ENCODE data around the gene TMEM134.
A peak's percentile ranks its signal among the peaks of the same experiment; 100 is the strongest.
"Not testable (repeated sequence)": the region's sequence is repeated elsewhere in the genome, so short reads cannot be mapped to it uniquely, and the experiment has no call there.

TMEM134 gene

DNA sequence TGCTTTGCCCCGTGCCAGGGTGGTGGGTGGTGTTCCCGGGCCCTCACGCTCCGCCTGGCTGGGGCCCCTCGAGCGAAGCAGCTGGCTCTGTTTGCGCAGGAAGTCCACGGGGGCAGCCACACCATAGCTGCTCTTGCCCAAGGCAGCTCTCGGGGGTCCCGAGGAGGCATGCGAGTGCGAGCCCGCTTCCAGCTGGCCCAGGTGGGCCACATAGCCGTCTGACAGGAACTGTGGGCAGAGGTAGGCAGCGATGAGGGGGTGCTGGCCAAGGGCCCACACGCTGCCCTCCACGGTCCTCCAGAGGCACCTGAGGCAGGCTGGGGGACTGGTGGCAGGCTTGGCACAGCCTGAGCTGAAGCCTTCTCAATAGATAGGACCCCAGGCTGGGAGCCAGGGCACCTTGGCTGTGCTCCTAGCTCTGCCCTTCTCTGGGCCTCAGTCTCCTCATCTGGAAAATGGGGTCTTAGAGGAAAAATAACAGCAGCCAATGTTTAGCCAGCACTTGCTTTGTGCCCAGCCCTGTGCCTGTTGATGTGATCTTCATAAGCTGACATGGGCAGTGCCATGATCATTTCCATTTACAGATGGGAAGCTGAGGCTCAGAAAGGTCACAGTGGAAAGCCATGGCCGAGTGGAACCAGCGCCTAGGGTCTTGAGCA, 23.1 kb upstream of the TMEM134 start:
- Histone ChIP-seq H3K36me3 (ENCODE audit: control insufficient read depth in 2 of 2, insufficient read depth in 2 of 2, low read length in 2 of 2) (peaks cover 4 to 22% of the 10 kb centered on the region in 2 donors), H3K4me1 (ENCODE audit: control insufficient read depth, insufficient read depth, low read length) (peaks cover 6% of the 10 kb centered on the region), H3K27ac (ENCODE audit: low read length) (no peak overlapping the region), H3K4me3 (ENCODE audit: low read length in 2 of 2) (no peak overlapping the region), H3K27me3 (ENCODE audit: control insufficient read depth in 1 of 2, insufficient read depth in 2 of 2, low read length in 2 of 2) (no peaks in the 10 kb centered on the region), H3K9ac (ENCODE audit: low read length in 2 of 2) (no peak overlapping the region), H3K9me3 (ENCODE audit: control insufficient read depth in 2 of 2, low read length in 2 of 2) (no peaks in the 10 kb centered on the region)

DNA sequence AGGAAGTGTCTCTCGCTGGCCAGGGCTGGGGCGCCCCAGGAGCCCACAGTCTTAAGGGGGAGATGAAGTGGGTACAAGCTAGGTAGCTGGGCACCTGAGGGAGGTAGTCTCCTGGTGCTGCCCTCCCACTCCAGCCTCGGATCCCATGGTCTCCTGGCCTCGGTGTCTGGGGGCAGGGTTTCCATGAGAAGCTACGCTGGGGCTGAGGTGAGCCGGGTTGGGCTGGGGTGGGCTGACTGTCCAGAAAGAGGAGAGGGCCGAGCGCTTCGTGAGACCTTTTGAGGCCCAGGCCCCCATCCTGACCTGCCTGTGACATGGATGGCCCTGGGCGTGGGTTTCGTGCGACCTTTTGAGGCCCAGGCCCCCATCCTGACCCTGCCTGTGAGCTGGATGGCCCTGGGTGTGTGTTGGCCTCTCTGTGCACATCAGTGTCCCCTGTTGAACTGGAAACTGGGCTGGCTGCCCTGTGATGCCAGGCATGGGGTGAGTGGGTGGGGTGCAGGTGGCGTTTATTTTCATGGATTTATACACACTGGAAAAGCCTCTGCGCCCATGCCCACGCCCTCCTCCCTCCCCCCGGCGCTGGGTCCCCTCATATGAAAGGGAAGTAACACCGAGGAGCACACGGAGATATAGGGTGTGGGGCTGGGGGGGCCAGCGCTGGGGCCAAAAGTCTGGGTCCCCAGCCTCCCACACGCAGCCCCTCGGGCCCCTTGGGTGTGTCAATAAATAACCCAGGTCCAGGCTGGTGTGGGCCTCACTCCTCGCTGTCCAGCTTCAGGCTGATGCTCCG, 22.4 kb upstream of the TMEM134 start:
- Histone ChIP-seq H3K9ac (ENCODE audit: low read length in 2 of 2) (no peak overlapping the region), H3K27ac (ENCODE audit: low read length) (no peak overlapping the region), H3K4me1 (ENCODE audit: control insufficient read depth, insufficient read depth, low read length) (peaks cover 6% of the 10 kb centered on the region), H3K36me3 (ENCODE audit: control insufficient read depth in 2 of 2, insufficient read depth in 2 of 2, low read length in 2 of 2) (peaks cover 4 to 24% of the 10 kb centered on the region in 2 donors), H3K9me3 (ENCODE audit: control insufficient read depth in 2 of 2, low read length in 2 of 2) (no peaks in the 10 kb centered on the region), H3K27me3 (ENCODE audit: control insufficient read depth in 1 of 2, insufficient read depth in 2 of 2, low read length in 2 of 2) (no peaks in the 10 kb centered on the region), H3K4me3 (ENCODE audit: low read length in 2 of 2) (no peak overlapping the region)

DNA sequence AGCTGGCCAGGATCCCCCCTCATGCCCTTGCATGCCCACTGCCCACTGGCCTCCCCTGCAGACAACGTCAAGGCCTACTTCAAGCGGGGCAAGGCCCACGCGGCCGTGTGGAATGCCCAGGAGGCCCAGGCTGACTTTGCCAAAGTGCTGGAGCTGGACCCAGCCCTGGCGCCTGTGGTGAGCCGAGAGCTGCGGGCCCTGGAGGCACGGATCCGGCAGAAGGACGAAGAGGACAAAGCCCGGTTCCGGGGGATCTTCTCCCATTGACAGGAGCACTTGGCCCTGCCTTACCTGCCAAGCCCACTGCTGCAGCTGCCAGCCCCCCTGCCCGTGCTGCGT, 21.6 kb upstream of the TMEM134 start:
- Histone ChIP-seq H3K4me3 (ENCODE audit: low read length in 2 of 2) (no peak overlapping the region), H3K4me1 (ENCODE audit: control insufficient read depth, insufficient read depth, low read length) (peaks cover 6% of the 10 kb centered on the region), H3K27me3 (ENCODE audit: control insufficient read depth in 1 of 2, insufficient read depth in 2 of 2, low read length in 2 of 2) (no peaks in the 10 kb centered on the region), H3K36me3 (ENCODE audit: control insufficient read depth in 2 of 2, insufficient read depth in 2 of 2, low read length in 2 of 2) (peaks cover 4 to 24% of the 10 kb centered on the region in 2 donors), H3K9me3 (ENCODE audit: control insufficient read depth in 2 of 2, low read length in 2 of 2) (no peaks in the 10 kb centered on the region), H3K9ac (ENCODE audit: low read length in 2 of 2) (no peak overlapping the region), H3K27ac (ENCODE audit: low read length) (no peak overlapping the region)

DNA sequence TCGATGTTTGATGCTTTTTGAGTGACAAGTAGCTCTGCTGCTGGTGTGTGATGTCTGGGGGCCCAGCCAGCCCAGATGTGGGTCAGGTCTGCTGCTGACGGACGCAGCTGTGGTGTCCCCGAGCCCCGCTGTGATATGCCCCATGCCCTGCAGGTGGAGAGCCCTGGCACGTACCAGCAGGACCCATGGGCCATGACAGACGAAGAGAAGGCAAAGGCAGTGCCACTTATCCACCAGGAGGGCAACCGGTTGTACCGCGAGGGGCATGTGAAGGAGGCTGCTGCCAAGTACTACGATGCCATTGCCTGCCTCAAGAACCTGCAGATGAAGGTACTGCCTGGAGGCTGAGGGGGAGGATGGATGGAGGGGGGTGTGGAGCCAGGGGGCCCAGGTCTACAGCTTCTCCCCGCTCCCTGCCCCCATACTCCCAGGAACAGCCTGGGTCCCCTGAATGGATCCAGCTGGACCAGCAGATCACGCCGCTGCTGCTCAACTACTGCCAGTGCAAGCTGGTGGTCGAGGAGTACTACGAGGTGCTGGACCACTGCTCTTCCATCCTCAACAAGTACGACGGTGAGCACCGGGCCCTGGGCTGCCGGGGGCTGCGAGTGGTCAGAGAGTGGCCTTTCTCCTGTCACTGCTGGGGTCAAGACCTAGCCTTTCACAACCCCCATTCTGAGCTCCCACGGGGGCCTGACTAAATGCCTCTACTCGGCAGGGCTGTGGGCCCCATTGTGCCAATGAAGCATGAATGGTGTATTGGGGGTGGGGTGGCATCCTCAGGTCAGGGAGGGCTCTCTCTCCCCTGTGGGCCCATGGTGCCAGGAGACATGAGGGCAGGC, 21.1 kb upstream of the TMEM134 start:
- peaks cover 4 to 24% of the 10 kb centered on the region in 2 donors for H3K36me3 ChIP-seq (ENCODE audit: control insufficient read depth in 2 of 2, insufficient read depth in 2 of 2, low read length in 2 of 2)
- no peak overlapping the region for H3K4me3 ChIP-seq (ENCODE audit: low read length in 2 of 2)
- no peak overlapping the region for H3K27ac ChIP-seq (ENCODE audit: low read length)
- no peak overlapping the region for H3K9ac ChIP-seq (ENCODE audit: low read length in 2 of 2)
- no peaks in the 10 kb centered on the region for H3K9me3 ChIP-seq (ENCODE audit: control insufficient read depth in 2 of 2, low read length in 2 of 2)
- H3K27me3 ChIP-seq (ENCODE audit: control insufficient read depth in 1 of 2, insufficient read depth in 2 of 2, low read length in 2 of 2) = no peaks in the 10 kb centered on the region
- peaks cover 6% of the 10 kb centered on the region for H3K4me1 ChIP-seq (ENCODE audit: control insufficient read depth, insufficient read depth, low read length)

DNA sequence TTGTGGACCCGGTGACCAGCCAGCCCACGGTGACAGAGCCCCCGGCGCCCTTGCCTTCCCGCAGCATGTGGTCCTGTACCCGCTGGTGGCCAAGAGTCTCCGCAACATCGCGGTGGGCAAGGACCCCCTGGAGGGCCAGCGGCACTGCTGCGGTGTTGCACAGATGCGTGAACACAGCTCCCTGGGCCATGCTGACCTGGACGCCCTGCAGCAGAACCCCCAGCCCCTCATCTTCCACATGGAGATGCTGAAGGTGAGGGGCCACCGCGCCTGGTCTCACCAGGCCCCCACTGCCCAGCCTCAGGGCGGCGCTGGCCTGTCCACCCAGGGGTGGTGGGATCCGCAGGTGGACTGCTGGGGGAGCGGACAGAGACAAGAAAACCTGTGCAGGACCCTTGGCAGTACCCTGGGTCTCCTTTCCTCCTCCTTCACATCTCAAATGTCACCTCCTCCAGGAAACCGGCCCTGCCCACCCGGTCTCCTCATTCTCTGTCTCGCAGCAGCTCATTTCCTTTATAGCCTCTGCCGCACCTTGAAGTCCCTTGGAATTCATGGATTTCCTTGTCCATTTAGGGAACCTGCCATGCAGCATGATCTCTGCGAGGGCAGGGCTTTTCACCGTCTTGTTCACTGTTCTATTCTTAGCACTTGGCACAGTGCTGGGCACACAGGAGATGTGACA, 20.3 kb upstream of the TMEM134 start:
- peaks cover 10% of the 10 kb centered on the region for H3K4me1 ChIP-seq (ENCODE audit: control insufficient read depth, insufficient read depth, low read length)
- H3K27me3 ChIP-seq (ENCODE audit: control insufficient read depth in 1 of 2, insufficient read depth in 2 of 2, low read length in 2 of 2) = no peaks in the 10 kb centered on the region
- no peak overlapping the region for H3K9ac ChIP-seq (ENCODE audit: low read length in 2 of 2)
- H3K9me3 ChIP-seq (ENCODE audit: control insufficient read depth in 2 of 2, low read length in 2 of 2) = no peaks in the 10 kb centered on the region
- H3K36me3 ChIP-seq (ENCODE audit: control insufficient read depth in 2 of 2, insufficient read depth in 2 of 2, low read length in 2 of 2) = peaks cover 4 to 24% of the 10 kb centered on the region in 2 donors
- no peak overlapping the region for H3K27ac ChIP-seq (ENCODE audit: low read length)
- H3K4me3 ChIP-seq (ENCODE audit: low read length in 2 of 2) = no peak overlapping the region

DNA sequence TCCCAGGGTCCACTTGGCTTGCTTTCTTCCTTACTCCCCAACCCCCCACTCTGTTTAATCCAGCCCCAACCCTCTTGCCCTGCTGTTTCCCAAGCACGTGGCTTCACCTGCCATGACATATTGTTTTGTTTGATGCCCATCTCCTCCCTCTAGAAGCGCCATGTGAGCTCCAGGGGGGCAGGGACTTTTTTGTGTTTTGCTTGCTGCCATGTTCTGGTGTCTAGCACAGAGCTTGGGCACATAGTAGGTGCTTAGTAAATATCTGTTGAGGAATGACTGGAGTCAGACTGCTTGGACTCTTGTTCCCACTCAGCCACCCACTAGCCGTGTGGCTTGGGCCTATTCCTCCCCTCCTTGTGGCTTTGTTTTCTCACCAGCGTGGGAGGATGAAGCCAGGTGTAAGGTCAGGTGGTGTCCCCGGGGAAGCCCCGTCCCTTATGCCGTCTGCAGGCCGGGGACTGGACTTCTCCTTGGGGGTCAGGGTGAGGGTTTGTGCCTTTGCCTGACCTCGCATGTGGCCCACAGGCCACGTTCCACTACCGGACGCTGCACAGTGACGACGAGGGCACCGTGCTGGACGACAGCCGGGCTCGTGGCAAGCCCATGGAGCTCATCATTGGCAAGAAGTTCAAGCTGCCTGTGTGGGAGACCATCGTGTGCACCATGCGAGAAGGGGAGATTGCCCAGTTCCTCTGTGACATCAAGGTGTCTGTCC, 17.6 kb upstream of the TMEM134 start:
- no peaks in the 10 kb centered on the region for H3K27me3 ChIP-seq (ENCODE audit: control insufficient read depth in 1 of 2, insufficient read depth in 2 of 2, low read length in 2 of 2)
- H3K9me3 ChIP-seq (ENCODE audit: control insufficient read depth in 2 of 2, low read length in 2 of 2) = no peaks in the 10 kb centered on the region
- H3K4me3 ChIP-seq (ENCODE audit: low read length in 2 of 2) = no peak overlapping the region
- H3K36me3 ChIP-seq (ENCODE audit: control insufficient read depth in 2 of 2, insufficient read depth in 2 of 2, low read length in 2 of 2) = peaks cover 4 to 24% of the 10 kb centered on the region in 2 donors
- peaks cover 27% of the 10 kb centered on the region for H3K4me1 ChIP-seq (ENCODE audit: control insufficient read depth, insufficient read depth, low read length)
- H3K9ac ChIP-seq (ENCODE audit: low read length in 2 of 2) = no peak overlapping the region
- H3K27ac ChIP-seq (ENCODE audit: low read length) = no peak overlapping the region

DNA sequence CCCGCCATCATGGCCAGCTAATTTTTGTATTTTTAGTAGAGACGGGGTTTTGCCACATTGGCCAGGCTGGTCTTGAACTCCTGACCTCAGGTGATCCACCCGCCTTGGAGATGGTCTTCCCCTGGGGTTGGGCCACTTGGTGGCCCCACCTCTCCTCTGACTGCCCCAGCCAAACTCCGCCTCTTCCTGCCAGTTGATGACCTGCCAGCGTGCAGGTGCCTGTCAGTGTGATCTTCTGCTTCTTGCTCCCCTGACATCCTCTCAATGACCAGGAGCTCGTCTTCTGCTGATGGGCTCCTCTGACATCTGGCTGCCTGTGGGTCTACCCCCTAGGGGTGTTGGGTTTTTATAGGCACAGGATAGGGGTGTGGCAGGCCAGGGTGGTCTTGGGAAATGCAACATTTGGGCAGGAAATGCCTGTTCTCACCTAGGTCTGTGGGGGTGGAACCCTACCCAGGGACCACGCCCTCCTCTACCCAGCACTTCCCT, 16.9 kb upstream of the TMEM134 start:
- not testable (repeated sequence) for H3K27ac ChIP-seq (ENCODE audit: low read length); H3K9ac ChIP-seq (ENCODE audit: low read length in 2 of 2); H3K27me3 ChIP-seq (ENCODE audit: control insufficient read depth in 1 of 2, insufficient read depth in 2 of 2, low read length in 2 of 2); H3K9me3 ChIP-seq (ENCODE audit: control insufficient read depth in 2 of 2, low read length in 2 of 2); H3K4me3 ChIP-seq (ENCODE audit: low read length in 2 of 2)
- H3K4me1 ChIP-seq (ENCODE audit: control insufficient read depth, insufficient read depth, low read length) = peaks cover 21% of the 10 kb centered on the region
- peaks cover 4 to 19% of the 10 kb centered on the region in 2 donors for H3K36me3 ChIP-seq (ENCODE audit: control insufficient read depth in 2 of 2, insufficient read depth in 2 of 2, low read length in 2 of 2)

DNA sequence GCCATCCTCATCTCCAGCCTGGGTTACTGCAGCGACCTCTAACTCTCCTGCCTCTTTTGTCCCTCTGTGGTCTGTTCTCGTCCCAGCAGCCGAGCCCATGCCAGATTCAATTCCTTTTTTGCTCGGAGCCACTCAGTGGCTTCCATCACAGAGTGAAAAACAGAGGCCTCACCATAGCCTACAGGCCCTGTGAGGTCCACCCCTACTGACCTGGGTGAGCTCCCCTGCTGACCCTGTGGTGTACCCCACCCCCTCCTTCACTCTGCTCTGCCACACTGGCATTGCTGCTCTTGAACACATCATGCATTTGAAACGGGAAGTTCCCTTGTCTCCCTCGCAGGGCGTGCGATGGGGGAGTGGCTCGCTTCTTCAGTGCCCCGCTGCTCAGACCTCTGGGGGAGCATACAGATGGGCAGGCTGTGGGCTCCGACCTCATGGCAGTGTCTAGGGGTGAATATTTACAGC, 15.8 kb upstream of the TMEM134 start:
- Histone ChIP-seq H3K4me3 (ENCODE audit: low read length in 2 of 2) (no peak overlapping the region), H3K27me3 (ENCODE audit: control insufficient read depth in 1 of 2, insufficient read depth in 2 of 2, low read length in 2 of 2) (no peaks in the 10 kb centered on the region), H3K4me1 (ENCODE audit: control insufficient read depth, insufficient read depth, low read length) (peaks cover 21% of the 10 kb centered on the region), H3K27ac (ENCODE audit: low read length) (no peak overlapping the region), H3K9me3 (ENCODE audit: control insufficient read depth in 2 of 2, low read length in 2 of 2) (no peaks in the 10 kb centered on the region), H3K9ac (ENCODE audit: low read length in 2 of 2) (no peak overlapping the region), H3K36me3 (ENCODE audit: control insufficient read depth in 2 of 2, insufficient read depth in 2 of 2, low read length in 2 of 2) (peaks cover 4 to 14% of the 10 kb centered on the region in 2 donors)

DNA sequence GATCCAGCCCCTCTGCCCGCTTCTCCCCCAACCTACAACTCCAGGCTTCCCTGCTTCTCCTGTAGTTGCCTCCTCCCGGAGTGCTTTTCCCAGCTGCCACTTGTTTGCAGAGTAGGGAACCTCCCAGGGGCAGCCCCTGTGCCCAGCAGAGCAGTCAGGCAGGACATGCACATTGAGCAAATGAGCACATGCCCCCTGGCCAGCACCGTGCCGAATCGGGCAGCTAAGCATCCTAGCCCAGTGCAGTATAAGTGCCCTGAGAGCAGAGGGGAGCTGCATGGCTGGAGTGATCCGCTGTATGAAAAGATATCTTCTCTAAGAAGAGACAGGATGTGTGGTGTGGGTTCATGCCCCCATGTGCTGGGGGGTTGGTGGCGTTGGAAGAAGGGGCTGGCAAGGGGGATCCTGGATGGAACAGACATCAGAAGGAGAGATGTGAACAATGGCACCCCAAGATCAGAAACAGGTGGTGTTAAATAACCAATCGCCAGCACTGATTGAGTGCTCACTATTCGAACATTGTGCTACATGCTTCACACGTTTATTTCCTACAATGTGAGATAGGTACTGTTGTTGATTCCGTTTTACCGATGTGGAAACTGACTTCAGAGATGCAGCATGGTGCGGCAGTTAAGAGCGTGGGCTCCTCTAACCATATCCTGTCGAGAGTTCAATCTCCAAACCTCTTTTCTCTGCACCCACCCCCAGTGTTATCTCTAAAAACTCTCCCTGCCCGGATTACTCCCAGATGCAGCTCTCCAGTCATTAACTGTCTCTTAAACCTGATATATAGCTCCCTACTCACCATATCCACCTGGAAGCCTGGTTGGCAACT, 15.0 kb upstream of the TMEM134 start:
- Histone ChIP-seq H3K36me3 (ENCODE audit: control insufficient read depth in 2 of 2, insufficient read depth in 2 of 2, low read length in 2 of 2) (peaks cover 4 to 6% of the 10 kb centered on the region in 2 donors), H3K27me3 (ENCODE audit: control insufficient read depth in 1 of 2, insufficient read depth in 2 of 2, low read length in 2 of 2) (no peaks in the 10 kb centered on the region), H3K4me1 (ENCODE audit: control insufficient read depth, insufficient read depth, low read length) (peaks cover 21% of the 10 kb centered on the region), H3K9ac (ENCODE audit: low read length in 2 of 2) (peak overlapping the region in 1 of 2 donors; percentile 52), H3K9me3 (ENCODE audit: control insufficient read depth in 2 of 2, low read length in 2 of 2) (no peaks in the 10 kb centered on the region), H3K27ac (ENCODE audit: low read length) (peak overlapping the region; percentile 76), H3K4me3 (ENCODE audit: low read length in 2 of 2) (peak overlapping the region; percentile 65 to 91)
